Neural cell (in vitro differentiated cells): ENCODE measurements around the gene IFT43. TPM values are rescaled to one million over a fixed set of nuclear protein-coding genes. Genes with fewer than 3 reads are reported as not detected.

Source experiments
- H2AFZ ChIP-seq: fragments of 200-600, 300-800 bp; sonication (generic), shearing (Covaris generic); 2 replicates; pipeline ENCODE4 v1.6.0; 2014; ENCODE audit warnings: low read depth, mild to moderate bottlenecking, antibody characterized with exemption, low read length, moderate library complexity
- H3F3A ChIP-seq: fragments of 200-600 bp; shearing (Covaris generic); 2 replicates; pipeline ENCODE4 v1.6.1; 2016; ENCODE audit warnings: mild to moderate bottlenecking, moderate library complexity, mixed read lengths, antibody characterized with exemption, low read length; ENCODE audit not compliant: insufficient read depth, poor library complexity, severe bottlenecking
- H3K27ac ChIP-seq: fragments of 200-600, 300-800 bp; sonication (generic), shearing (Covaris generic); 2 replicates; pipeline ENCODE4 v1.5.1; 2014; ENCODE audit warnings: mild to moderate bottlenecking, low read length, moderate library complexity
- H3K27me3 ChIP-seq: fragments of 300-800, 200-600 bp; sonication (generic), shearing (Covaris generic); 2 replicates; pipeline ENCODE4 v1.6.0; 2014; ENCODE audit warnings: mild to moderate bottlenecking, low read depth, low read length, moderate library complexity; ENCODE audit not compliant: insufficient read depth
- H3K36me3 ChIP-seq: fragments of 300-800, 200-600 bp; sonication (generic), shearing (Covaris generic); 2 replicates; pipeline ENCODE4 v1.5.1; 2014; ENCODE audit warnings: mild to moderate bottlenecking, antibody characterized with exemption, low read length, moderate library complexity; ENCODE audit not compliant: insufficient read depth
- H3K4me2 ChIP-seq: fragments of 300-800, 200-600 bp; sonication (generic), shearing (Covaris generic); 2 replicates; pipeline ENCODE4 v1.6.0; 2014; ENCODE audit warnings: mild to moderate bottlenecking, low read length
- H3K4me3 ChIP-seq: fragments of 300-800, 200-600 bp; sonication (generic), shearing (Covaris generic); 2 replicates; pipeline ENCODE4 v1.5.1; 2014; ENCODE audit warnings: mild to moderate bottlenecking, low read length, moderate library complexity
- H3K79me2 ChIP-seq: fragments of 200-600 bp; shearing (Covaris generic); replicated peaks from 2 replicates; pipeline ENCODE4 v1.6.0; 2014; ENCODE audit warnings: mild to moderate bottlenecking, low read length, moderate library complexity; ENCODE audit not compliant: insufficient read depth
- H3K9ac ChIP-seq: fragments of 300-800, 200-600 bp; sonication (generic), shearing (Covaris generic); 2 replicates; pipeline ENCODE4 v1.6.1; 2016; ENCODE audit warnings: mild to moderate bottlenecking, low read length, mixed read lengths
- H3K9me2 ChIP-seq: fragments of 200-600 bp; shearing (Covaris generic); 2 replicates; pipeline ENCODE4 v1.6.1; 2016; ENCODE audit warnings: mild to moderate bottlenecking, low read length, mixed read lengths; ENCODE audit not compliant: insufficient read depth
- H3K9me3 ChIP-seq: fragments of 200-600, 300-800 bp; sonication (generic), shearing (Covaris generic); 2 replicates; pipeline ENCODE4 v1.6.1; 2016; ENCODE audit warnings: mild to moderate bottlenecking, mixed run types, low read length, moderate library complexity, mixed read lengths
- H4K20me1 ChIP-seq: fragments of 200-600 bp; shearing (Covaris generic); 2 replicates; pipeline ENCODE4 v1.6.1; 2016; ENCODE audit warnings: mild to moderate bottlenecking, mixed run types; ENCODE audit not compliant: insufficient read depth
- CTCF ChIP-seq: fragments of 450-650 bp; IDR thresholded peaks from 2 replicates; pipeline ENCODE4 v1.5.1; 2014; ENCODE audit warnings: antibody characterized with exemption, mild to moderate bottlenecking, moderate library complexity; ENCODE audit not compliant: poor library complexity, severe bottlenecking
- EP300 ChIP-seq: fragments of 450-650 bp; conservative IDR thresholded peaks from 2 replicates; pipeline ENCODE4 v1.6.1; 2014; ENCODE audit warnings: antibody characterized with exemption, mild to moderate bottlenecking, moderate library complexity; ENCODE audit not compliant: poor library complexity, severe bottlenecking
- EZH2 ChIP-seq: fragments of 200-600, 300-800 bp; shearing (Covaris generic), sonication (generic); IDR thresholded peaks from 2 replicates; pipeline ENCODE4 v1.6.1; 2014; ENCODE audit warnings: antibody characterized with exemption, low read length, borderline replicate concordance, mild to moderate bottlenecking; ENCODE audit not compliant: insufficient read depth, poor library complexity, severe bottlenecking
- MXI1 ChIP-seq: fragments of 450-650 bp; conservative IDR thresholded peaks from 2 replicates; pipeline ENCODE4 v1.6.1; 2014; ENCODE audit warnings: antibody characterized with exemption, mild to moderate bottlenecking; ENCODE audit not compliant: poor library complexity, severe bottlenecking
- POLR2AphosphoS5 ChIP-seq: IDR thresholded peaks from 2 replicates; pipeline ENCODE4 v1.6.1; 2012
- RAD21 ChIP-seq: fragments of 450-650 bp; conservative IDR thresholded peaks from 2 replicates; pipeline ENCODE4 v1.6.1; 2014; ENCODE audit warnings: antibody characterized with exemption, mild to moderate bottlenecking, moderate library complexity
- SMC3 ChIP-seq: fragments of 450-650 bp; conservative IDR thresholded peaks from 2 replicates; pipeline ENCODE4 v1.6.1; 2014; ENCODE audit warnings: antibody characterized with exemption, mild to moderate bottlenecking, moderate library complexity; ENCODE audit not compliant: poor library complexity
- TAF1 ChIP-seq: IDR thresholded peaks from 2 replicates; pipeline ENCODE4 v1.6.1; 2012; ENCODE audit warnings: low read depth
- polyA plus RNA-seq: library from polyadenylated mRNA; depleted of rRNA; stranded (reverse); fragments of >200 nt; gene quantifications from 2 replicates; pipeline ENCODE4 v1.2.3, GENCODE V29; 2014
- TF ChIP-seq, protein P1 (sequence below): IDR thresholded peaks from 2 replicates; pipeline ENCODE4 v1.6.1; 2012; ENCODE audit warnings: borderline replicate concordance

IFT43 gene
- polyA plus RNA-seq, 1 donor from 2014 or later, result 102 TPM

DNA sequence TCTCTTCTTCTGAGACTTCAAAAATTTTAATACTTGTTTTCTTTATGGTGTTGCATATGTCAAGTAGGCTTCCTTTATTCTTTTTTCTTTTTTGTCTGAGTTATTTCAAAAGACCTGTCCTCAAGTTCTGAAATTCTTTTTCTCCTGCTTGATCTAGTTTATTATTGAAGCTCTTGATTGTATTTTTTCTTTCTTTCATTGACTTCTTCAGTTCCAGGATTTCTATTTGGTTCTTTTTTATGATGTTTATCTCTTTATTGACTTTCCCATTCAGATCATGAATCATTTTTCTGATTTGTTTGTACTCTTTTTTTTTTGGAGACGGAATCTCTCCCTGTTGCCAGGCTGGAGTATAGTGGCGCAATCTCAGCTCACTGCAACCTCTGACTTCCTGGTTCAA is 34.1 kb downstream of the IFT43 start:
- Histone ChIP-seq H3K9me2 (no peaks in the 10 kb centered on the region), H3K4me2 (no peak overlapping the region), H3K27me3 (no peaks in the 10 kb centered on the region), H4K20me1 (no peaks in the 10 kb centered on the region), H3K79me2 (peaks cover 3% of the 10 kb centered on the region), H3F3A (no peaks in the 10 kb centered on the region), H3K4me3 (no peak overlapping the region), H2AFZ (no peak overlapping the region), H3K9me3 (peaks cover 6% of the 10 kb centered on the region), H3K27ac (no peak overlapping the region), H3K9ac (no peak overlapping the region), H3K36me3 (peaks cover 11% of the 10 kb centered on the region)
- TF ChIP-seq CTCF, result no peak
- TF ChIP-seq EP300, result no peak
- TF ChIP-seq SMC3, result no peak
- TF ChIP-seq MXI1, result no peak
- TF ChIP-seq EZH2, result no peak

DNA sequence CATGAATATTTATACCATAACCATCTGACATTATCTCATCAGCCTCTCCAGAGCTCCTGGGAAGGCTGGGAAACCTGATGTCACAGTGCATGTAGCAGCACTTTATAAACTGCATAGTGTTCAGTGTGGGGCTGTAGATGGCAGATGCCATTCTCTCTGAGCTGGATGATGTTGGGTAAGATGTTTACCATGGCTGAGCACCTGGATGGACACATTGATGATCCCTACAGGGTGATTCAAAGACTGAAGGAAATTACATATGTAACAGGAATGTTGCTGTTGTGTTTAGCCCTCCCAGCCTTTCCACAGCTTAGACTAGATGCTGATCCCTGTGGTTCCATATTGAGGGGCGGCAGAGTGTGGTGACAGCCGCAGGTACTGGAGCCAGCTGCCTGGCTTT is 37.4 kb downstream of the IFT43 start:
- Histone ChIP-seq H3F3A (no peaks in the 10 kb centered on the region), H3K9me3 (peaks cover 6% of the 10 kb centered on the region), H4K20me1 (no peaks in the 10 kb centered on the region), H3K4me3 (no peak overlapping the region), H3K27me3 (no peaks in the 10 kb centered on the region), H3K79me2 (no peaks in the 10 kb centered on the region), H3K36me3 (peaks cover 15% of the 10 kb centered on the region), H2AFZ (no peak overlapping the region), H3K4me2 (no peak overlapping the region), H3K9ac (no peak overlapping the region), H3K27ac (no peak overlapping the region), H3K9me2 (no peaks in the 10 kb centered on the region)
- TF ChIP-seq EZH2 (no peak), RAD21 (no peak), MXI1 (no peak), EP300 (no peak)

DNA sequence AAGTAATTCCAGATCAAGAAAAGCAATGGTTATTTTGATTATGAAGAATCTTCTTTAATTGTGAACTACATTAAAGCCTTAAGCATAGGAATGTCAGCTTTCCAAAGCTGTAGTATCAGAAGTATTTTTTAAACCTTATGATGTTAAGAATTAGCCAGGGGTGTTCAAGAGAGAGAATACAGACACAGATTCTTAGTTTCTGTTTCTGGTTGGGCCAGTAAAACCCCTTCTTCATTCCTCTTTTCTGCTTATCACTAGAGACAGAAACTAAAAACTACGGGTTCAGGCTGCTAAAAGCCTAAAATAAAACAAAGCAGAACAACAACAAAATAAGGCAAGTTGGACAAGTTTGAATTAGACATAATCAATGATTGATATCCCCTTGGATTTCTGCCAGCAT is 38.2 kb downstream of the IFT43 start:
- H3K9me3 ChIP-seq, result peaks cover 6% of the 10 kb centered on the region
- H3K27me3 ChIP-seq, result no peaks in the 10 kb centered on the region
- TF ChIP-seq, protein P1, sequence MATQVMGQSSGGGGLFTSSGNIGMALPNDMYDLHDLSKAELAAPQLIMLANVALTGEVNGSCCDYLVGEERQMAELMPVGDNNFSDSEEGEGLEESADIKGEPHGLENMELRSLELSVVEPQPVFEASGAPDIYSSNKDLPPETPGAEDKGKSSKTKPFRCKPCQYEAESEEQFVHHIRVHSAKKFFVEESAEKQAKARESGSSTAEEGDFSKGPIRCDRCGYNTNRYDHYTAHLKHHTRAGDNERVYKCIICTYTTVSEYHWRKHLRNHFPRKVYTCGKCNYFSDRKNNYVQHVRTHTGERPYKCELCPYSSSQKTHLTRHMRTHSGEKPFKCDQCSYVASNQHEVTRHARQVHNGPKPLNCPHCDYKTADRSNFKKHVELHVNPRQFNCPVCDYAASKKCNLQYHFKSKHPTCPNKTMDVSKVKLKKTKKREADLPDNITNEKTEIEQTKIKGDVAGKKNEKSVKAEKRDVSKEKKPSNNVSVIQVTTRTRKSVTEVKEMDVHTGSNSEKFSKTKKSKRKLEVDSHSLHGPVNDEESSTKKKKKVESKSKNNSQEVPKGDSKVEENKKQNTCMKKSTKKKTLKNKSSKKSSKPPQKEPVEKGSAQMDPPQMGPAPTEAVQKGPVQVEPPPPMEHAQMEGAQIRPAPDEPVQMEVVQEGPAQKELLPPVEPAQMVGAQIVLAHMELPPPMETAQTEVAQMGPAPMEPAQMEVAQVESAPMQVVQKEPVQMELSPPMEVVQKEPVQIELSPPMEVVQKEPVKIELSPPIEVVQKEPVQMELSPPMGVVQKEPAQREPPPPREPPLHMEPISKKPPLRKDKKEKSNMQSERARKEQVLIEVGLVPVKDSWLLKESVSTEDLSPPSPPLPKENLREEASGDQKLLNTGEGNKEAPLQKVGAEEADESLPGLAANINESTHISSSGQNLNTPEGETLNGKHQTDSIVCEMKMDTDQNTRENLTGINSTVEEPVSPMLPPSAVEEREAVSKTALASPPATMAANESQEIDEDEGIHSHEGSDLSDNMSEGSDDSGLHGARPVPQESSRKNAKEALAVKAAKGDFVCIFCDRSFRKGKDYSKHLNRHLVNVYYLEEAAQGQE, result no peak
- TF ChIP-seq MXI1, result no peak
- TF ChIP-seq RAD21, result no peak
- no peak for TF ChIP-seq POLR2AphosphoS5
- TF ChIP-seq EP300, result no peak
- no peak for TF ChIP-seq TAF1
- no peak for TF ChIP-seq CTCF
- TF ChIP-seq SMC3, result no peak
- TF ChIP-seq EZH2, result no peak
- H3F3A ChIP-seq, result no peaks in the 10 kb centered on the region
- no peaks in the 10 kb centered on the region for H4K20me1 ChIP-seq
- no peak overlapping the region for H3K27ac ChIP-seq
- H3K36me3 ChIP-seq, result peaks cover 12% of the 10 kb centered on the region
- H3K9ac ChIP-seq, result no peak overlapping the region
- no peaks in the 10 kb centered on the region for H3K79me2 ChIP-seq
- no peaks in the 10 kb centered on the region for H3K9me2 ChIP-seq
- no peak overlapping the region for H2AFZ ChIP-seq
- H3K4me2 ChIP-seq, result no peak overlapping the region
- H3K4me3 ChIP-seq, result no peak overlapping the region
